Lower leg skin (tissue), 3 donors: Measurements from ENCODE around the gene PALLD.

Source experiments
- POLR2A ChIP-seq, 2 donors: fragments of 450-650 bp; IDR thresholded peaks; one replicate each; pipeline ENCODE4 v1.6.1; 2016 to 2017; ENCODE audit warnings: antibody characterized with exemption in 2 of 2, mild to moderate bottlenecking in 1 of 2, moderate library complexity in 1 of 2
- TF ChIP-seq, protein P1 (sequence below), 3 donors: fragments of 450-650 bp; IDR thresholded peaks; one replicate each; pipeline ENCODE4 v1.5.1; 2016; ENCODE audit warnings: antibody characterized with exemption in 3 of 3, mild to moderate bottlenecking in 3 of 3, moderate library complexity in 2 of 3

DNA sequence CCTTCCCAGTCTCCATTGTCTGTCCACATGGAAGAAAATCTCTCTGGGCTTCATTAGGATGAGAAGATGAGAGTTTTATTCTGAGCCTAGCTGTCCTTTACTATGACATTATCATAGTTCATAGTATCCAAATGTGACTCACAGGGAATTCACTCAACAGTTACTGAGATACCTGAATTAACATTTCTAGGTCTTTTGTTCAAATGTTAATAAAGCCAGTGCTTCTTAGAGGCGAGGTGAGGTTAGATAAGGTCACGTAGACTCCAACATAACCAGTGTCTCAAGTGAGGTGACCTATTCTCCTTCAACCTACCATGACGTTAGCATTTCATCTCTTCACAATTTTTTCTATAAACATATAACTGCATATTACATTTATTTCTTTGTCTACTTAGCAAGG lies 67.2 kb downstream of the PALLD start:
- no peak for TF ChIP-seq POLR2A (IDR thresholded peaks at IDR 0.05)
- TF ChIP-seq, protein P1, sequence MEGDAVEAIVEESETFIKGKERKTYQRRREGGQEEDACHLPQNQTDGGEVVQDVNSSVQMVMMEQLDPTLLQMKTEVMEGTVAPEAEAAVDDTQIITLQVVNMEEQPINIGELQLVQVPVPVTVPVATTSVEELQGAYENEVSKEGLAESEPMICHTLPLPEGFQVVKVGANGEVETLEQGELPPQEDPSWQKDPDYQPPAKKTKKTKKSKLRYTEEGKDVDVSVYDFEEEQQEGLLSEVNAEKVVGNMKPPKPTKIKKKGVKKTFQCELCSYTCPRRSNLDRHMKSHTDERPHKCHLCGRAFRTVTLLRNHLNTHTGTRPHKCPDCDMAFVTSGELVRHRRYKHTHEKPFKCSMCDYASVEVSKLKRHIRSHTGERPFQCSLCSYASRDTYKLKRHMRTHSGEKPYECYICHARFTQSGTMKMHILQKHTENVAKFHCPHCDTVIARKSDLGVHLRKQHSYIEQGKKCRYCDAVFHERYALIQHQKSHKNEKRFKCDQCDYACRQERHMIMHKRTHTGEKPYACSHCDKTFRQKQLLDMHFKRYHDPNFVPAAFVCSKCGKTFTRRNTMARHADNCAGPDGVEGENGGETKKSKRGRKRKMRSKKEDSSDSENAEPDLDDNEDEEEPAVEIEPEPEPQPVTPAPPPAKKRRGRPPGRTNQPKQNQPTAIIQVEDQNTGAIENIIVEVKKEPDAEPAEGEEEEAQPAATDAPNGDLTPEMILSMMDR (IDR thresholded peaks at IDR 0.05): no peak
